SKM-1 (cell line): ENCODE data around the gene SMAD7.
A peak's percentile ranks its signal among the peaks of the same experiment; 100 is the strongest.

ENCODE experiments used
- DNase-seq: peaks from one replicate; lab custom pipeline; 2025; ENCODE audit not compliant: unreplicated experiment; lab: John Stamatoyannopoulos, UW

SMAD7 gene, protein sequence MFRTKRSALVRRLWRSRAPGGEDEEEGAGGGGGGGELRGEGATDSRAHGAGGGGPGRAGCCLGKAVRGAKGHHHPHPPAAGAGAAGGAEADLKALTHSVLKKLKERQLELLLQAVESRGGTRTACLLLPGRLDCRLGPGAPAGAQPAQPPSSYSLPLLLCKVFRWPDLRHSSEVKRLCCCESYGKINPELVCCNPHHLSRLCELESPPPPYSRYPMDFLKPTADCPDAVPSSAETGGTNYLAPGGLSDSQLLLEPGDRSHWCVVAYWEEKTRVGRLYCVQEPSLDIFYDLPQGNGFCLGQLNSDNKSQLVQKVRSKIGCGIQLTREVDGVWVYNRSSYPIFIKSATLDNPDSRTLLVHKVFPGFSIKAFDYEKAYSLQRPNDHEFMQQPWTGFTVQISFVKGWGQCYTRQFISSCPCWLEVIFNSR

DNA sequence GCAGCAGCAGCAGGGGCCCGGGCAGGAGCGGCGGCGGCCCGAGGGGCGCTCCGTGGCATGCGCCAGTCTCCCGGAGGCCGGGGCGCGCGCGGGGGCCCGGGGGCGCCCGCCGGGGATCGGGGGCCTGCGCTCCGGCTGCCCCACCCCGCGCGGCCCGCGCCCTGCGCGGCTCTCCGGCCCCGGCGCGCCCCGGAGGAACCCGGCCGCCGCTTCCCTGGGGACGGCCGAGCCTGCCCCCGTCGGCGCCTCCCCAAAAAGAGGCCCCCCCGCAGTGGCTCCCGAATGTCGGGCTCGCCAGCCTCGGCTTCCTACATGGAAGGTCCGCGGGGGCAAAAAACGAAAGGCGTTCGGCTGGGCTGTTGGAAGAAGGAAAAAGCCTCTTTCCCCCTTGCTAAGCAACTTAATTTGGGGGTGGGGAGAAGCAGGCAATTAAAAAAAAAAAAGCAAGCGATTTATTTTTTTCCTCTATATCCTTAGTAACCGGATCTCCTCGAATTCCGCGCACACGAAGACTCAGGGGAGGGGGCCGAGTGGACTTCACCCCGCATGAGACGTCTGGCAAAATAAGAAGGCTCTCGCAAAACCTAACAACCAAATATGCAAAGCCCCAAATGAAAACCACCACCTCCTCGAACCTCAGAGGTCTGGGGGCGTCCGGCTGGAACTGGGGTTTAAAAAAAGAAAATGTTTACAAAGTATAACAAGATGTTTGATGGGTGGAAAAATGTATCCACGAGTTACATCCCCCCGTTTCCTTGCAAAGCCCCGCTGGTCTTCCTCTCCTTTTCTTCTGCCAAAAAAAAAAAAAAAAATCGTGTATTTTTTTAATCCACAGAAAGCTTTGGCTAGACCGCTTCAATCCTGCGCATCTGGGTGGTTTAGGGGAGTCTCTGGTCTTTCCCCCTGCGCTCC is at the start of gene SMAD7:
Gene SMAD7 (minus strand): TSS at position 430 of the 912 bp plus-strand sequence. CDS start 541 bp downstream, outside the sequence.
- DNase-seq, result no peak

DNA sequence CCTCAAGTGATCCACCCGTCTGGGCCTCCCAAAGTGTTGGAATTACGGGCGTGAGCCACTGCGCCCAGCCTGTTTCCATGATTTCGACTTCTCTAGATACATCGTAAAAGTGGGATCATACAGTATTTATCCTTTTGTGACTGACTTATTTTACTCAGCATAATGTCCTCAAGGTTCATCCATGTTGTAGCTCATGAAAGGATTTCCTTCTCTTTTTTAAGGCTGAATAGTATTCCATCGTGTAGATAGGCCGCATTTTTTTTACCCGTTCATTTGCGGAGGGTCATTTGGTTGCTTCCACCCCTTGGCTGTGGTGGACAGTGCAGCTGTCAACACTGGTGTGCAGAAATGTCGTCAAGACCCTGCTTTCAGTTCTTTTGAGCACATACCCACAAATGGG is 48.8 kb upstream of the SMAD7 start:
- DNase-seq, result no peak

- no peak for DNase-seq
Measured at GRCh38 chr18:48997985-48998831, 47.4 kb upstream of the SMAD7 start.

GRCh38 chr18:48997681-48997984 is 46.9 kb upstream of the SMAD7 start:
- DNase-seq, result no peak

DNA sequence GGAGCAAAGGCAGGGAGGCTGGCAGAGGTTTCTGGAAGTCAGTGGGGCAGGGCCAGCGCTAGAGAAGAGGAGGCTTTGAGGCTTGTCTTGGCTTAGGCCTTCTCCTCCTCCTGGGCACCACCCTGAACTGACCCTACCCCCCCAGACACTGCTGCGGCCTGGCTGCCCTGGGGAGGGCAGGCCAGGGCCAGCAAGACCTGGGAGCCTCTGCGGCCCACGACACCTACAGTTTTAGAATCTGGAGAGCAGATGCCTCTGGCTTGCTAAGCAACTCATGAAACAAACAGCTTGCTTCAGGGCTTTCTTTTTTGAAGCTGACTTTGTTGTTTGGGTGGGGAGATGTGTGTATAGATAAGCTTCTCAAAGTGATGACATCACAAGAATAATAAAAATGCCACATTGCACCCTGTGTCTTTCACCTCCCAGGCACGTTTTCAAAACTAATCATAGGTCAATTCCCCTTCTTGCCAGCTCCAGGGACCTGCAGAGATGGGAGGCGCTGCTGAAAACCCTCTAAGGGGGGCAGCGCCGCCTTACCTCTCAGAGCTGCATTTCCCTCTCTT is 46.2 kb upstream of the SMAD7 start:
- DNase-seq, result no peak

- DNase-seq, result no peak
Measured at GRCh38 chr18:48996041-48996440, 45.3 kb upstream of the SMAD7 start.

GRCh38 chr18:48994926-48995835 is 44.4 kb upstream of the SMAD7 start:
- no peak for DNase-seq

DNA sequence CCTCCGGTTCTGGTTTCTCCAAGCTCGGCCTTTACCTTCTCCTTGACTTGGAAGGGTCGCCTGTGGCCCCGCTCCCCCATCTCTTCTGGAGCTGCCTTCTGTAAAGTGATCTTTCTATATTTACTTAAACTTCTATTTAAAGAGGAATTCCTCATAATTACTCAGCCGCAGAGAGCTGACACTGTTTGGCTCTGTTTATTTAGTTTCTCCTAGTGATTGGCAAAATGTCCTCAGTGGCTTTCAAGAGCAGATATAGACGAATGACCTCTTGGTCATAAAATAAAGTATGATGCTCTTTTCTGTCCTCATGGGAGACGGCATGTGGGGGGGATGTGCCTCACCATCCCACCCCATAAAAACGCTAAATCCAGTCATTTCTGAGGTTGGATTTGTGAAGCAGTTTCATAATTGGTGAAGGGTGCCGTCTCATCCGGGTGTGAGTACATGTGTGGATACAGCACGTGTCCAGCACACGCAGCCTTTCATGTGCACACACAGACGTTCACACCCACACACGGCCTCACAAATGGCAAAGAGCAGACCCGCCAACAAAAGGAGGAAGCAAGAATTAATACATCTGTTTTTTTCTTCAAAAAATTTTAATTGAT is 43.4 kb upstream of the SMAD7 start:
- DNase-seq, result no peak

GRCh38 chr18:48993586-48993985 is 42.8 kb upstream of the SMAD7 start:
- no peak for DNase-seq

- peak; percentile 87 for DNase-seq
Measured at GRCh38 chr18:48992791-48993555, 42.2 kb upstream of the SMAD7 start.

GRCh38 chr18:48992133-48992532 is 41.4 kb upstream of the SMAD7 start:
- no peak for DNase-seq

DNA sequence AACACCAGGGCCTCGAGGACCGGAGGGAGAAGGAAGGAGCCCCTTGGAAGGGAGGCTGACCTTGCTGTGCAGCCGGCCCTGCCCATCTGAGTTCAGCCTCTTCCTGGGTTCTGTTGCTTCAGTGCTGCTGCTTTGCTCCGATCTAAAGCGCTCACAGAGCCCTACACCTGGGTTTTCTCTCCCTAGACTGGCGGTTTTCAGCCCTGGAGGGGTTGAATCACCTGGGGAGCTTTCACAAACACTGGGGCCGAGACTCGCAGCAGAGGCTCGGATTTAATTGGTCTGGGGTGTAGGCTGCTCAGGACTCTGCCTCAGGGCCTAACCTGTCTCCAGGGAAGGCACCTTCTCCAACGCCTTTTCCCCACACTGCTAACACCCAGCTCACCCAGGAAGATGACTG is 40.9 kb upstream of the SMAD7 start:
- no peak for DNase-seq

GRCh38 chr18:48991319-48991660 is 40.5 kb upstream of the SMAD7 start:
- no peak for DNase-seq

DNA sequence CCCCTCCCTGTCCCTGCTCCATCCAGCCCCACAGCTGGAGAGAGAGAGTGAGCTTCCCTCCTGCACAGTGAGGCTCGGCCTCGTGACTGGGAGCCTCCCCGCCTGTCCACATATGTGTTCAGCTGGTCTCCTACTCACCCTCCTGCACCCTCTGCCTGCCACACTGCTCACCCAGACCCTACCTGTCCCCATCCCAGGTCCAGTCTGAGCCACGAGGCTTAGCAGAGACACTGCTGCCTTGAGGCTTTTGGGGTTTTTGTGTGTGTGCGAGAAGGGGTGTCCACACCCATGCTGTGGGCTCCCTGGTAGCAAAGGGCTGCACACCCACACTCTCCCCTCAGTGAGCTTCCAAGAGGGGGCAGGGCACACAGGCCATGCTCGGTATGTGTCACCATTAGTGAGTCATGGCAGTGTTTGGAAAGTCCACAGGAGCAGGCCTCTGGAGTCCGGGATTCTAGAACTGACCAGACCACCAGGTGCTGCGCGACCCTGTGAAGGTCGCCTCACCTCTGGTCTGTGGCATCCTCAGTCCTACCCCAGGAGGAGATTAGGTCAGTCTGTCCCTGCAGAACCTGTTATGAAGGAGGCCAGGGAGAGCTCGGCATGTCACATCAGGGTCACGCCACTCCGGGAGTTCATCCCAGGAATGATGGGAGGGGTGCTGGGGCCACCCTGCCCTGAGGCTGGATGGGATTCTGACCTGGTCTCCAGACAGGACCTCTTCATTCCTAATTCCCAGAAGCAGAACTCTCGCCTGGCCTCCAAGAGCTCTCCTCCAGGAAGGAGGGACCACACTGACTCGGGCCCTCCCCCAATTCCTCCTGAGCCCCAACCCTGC is 39.9 kb upstream of the SMAD7 start:
- no peak for DNase-seq

GRCh38 chr18:48989304-48990303 is 38.8 kb upstream of the SMAD7 start:
- no peak for DNase-seq

GRCh38 chr18:48988508-48989303 is 37.9 kb upstream of the SMAD7 start:
- no peak for DNase-seq
